GM12891 (cell line): Measurements from ENCODE around the gene FARS2.
A peak's percentile ranks its signal among the peaks of the same experiment; 100 is the strongest.

Experiments used
- DNase-seq: peaks from one replicate; pipeline ENCODE4 v3.0.0; 2011; ENCODE audit warnings: low spot score; ENCODE audit not compliant: insufficient read length
- FAIRE-seq: peaks from 2 replicates; lab custom pipeline; 2011; peaks lifted over from hg19 to GRCh38; lab: Jason Lieb, UNC
- PAX5 ChIP-seq: IDR thresholded peaks from 2 replicates; pipeline ENCODE4 v1.6.1; 2011; ENCODE audit warnings: low read length, moderate library complexity, mild to moderate bottlenecking; ENCODE audit not compliant: insufficient read depth, severe bottlenecking
- POLR2A ChIP-seq: IDR thresholded peaks from 2 replicates; pipeline ENCODE4 v1.6.1; 2011; ENCODE audit warnings: low read depth, low read length, control low read depth
- POLR2AphosphoS5 ChIP-seq: IDR thresholded peaks from 2 replicates; pipeline ENCODE4 v1.6.1; 2011; ENCODE audit warnings: low read depth, low read length, control low read depth
- POU2F2 ChIP-seq: IDR thresholded peaks from 2 replicates; pipeline ENCODE4 v1.6.1; 2011; ENCODE audit warnings: low read depth, mild to moderate bottlenecking, control low read depth, low read length, moderate library complexity
- SPI1 ChIP-seq: IDR thresholded peaks from 2 replicates; pipeline ENCODE4 v1.6.1; 2011; ENCODE audit warnings: low read depth, low read length, control low read depth
- TAF1 ChIP-seq: IDR thresholded peaks from 2 replicates; pipeline ENCODE4 v1.6.1; 2011; ENCODE audit warnings: low read depth, low read length, control low read depth

FARS2 gene

DNA sequence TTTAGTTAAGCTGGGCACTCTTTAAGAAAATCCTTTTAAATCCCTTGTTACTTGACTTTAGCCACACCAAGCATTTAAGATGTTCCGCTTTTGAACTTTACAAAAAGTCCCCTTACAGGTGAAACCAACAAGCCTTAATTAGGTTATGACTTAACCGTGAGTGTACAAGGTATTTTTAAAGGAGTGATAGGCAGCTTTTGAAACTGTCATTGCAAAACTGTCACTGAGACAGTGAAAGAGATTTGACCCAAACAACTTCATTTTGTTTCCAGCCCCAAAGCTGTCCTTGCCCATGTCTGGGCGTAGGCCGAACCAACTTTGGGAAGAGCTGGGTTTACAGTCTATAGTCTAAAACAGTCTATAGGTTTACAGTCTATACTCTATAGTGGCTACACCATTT is 305.4 kb downstream of the FARS2 start:
- DNase-seq (no peak), FAIRE-seq (peak; percentile 74)
- TF ChIP-seq TAF1 (no peak), POU2F2 (no peak), SPI1 (no peak), POLR2AphosphoS5 (no peak), POLR2A (no peak), PAX5 (no peak)

- DNase-seq (no peak), FAIRE-seq (peak; percentile 50)
- TF ChIP-seq POU2F2 (no peak), SPI1 (peak; percentile 44), PAX5 (no peak), TAF1 (no peak), POLR2A (no peak)
These were observed 306.0 kb downstream of the FARS2 start for GRCh38 chr6:5567352-5567751.

- no peak for FAIRE-seq
- TF ChIP-seq POLR2A (no peak), POU2F2 (no peak), PAX5 (no peak), POLR2AphosphoS5 (no peak), TAF1 (no peak), SPI1 (no peak)
These were observed 306.6 kb downstream of the FARS2 start for GRCh38 chr6:5567890-5568289.

GRCh38 chr6:5569491-5569890 is 308.2 kb downstream of the FARS2 start:
- FAIRE-seq = no peak
- TF ChIP-seq TAF1 (no peak), POLR2AphosphoS5 (no peak), POLR2A (no peak), SPI1 (no peak), POU2F2 (no peak), PAX5 (no peak)
- DNase-seq = no peak

More at GRCh38 chr6:5567890-5568289, 306.6 kb downstream of the FARS2 start:
- DNase-seq = no peak

- FAIRE-seq (no peak), DNase-seq (no peak)
- TF ChIP-seq SPI1 (no peak), TAF1 (no peak), POU2F2 (no peak), PAX5 (no peak), POLR2A (no peak), POLR2AphosphoS5 (no peak)
These were observed 309.3 kb downstream of the FARS2 start for GRCh38 chr6:5570641-5571040.

DNA sequence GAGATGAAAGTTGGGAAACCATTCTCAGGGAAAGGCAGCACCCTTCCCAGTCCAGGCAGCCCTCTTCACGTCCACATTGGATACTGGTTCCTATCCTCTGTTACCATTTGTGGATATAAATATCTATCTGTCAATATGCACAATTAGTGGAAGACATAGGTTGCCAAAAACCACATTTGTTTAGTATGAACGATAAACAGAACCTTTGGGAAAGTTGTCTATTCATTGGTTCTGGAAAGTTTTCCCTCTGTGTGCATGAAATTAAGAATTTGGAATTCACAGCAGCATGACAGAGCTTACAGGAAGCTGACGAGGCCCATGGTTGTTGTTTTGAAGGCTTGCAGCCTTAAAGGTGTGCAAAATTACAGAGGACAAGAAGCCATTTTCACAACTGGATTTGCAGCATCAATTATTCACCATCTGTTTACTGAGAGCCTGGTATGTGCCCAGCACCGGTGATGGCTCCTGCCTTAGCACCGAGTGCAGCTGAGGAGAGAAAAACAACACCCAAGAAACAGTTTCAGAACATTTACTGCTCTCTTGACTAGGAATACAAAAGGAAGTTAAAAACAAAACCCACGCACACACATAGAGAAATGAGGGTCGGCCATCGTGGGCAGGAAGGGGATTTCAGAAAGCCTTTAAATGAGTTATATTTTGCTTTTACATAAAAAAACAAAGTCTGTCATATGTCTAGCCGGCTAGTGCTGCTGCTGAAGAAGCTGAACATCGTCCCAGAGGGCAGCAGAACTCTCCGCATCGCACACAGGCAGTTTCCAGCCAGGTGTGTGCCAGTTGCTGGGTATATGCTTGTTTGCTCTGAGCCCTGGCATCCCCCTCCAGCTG is 319.6 kb downstream of the FARS2 start:
- peak; percentile 85 for FAIRE-seq
- no peak for DNase-seq
- TF ChIP-seq PAX5 (no peak), TAF1 (no peak), POLR2A (no peak), POLR2AphosphoS5 (no peak), SPI1 (no peak), POU2F2 (no peak)

GRCh38 chr6:5582762-5583161 is 321.4 kb downstream of the FARS2 start:
- no peak for TF ChIP-seq SPI1
- no peak for TF ChIP-seq POLR2A
- TF ChIP-seq POU2F2 = no peak
- no peak for TF ChIP-seq TAF1
- TF ChIP-seq POLR2AphosphoS5 = no peak
- TF ChIP-seq PAX5 = no peak
- DNase-seq (no peak), FAIRE-seq (no peak)

DNA sequence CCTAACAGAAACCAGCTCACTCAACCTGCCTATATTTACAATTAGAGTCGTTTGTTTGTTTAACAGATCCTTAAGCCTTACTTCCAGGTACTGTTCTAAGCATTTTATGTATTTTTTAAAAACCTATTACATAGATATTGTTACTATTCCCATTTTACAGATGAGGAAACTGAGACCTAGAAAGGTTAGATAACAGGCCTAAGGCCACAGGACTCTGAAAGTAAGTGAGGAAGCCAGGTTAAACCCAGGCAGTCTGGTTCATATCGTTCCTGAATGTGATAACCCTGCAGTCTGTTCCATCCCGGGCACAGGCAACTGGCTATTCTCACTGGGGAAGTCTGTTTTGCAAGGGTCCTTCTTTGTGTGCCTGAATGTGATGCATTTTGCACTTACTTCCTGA is 322.2 kb downstream of the FARS2 start:
- no peak for TF ChIP-seq POLR2A
- no peak for TF ChIP-seq SPI1
- TF ChIP-seq PAX5 = no peak
- no peak for TF ChIP-seq TAF1
- TF ChIP-seq POU2F2 = no peak
- TF ChIP-seq POLR2AphosphoS5 = no peak
- FAIRE-seq = no peak
- no peak for DNase-seq

- no peak for DNase-seq
- no peak for FAIRE-seq
- TF ChIP-seq POLR2A = no peak
- no peak for TF ChIP-seq SPI1
- no peak for TF ChIP-seq PAX5
- TF ChIP-seq POLR2AphosphoS5 = no peak
- no peak for TF ChIP-seq TAF1
- no peak for TF ChIP-seq POU2F2
These were observed 322.8 kb downstream of the FARS2 start for GRCh38 chr6:5584078-5584482.

DNA sequence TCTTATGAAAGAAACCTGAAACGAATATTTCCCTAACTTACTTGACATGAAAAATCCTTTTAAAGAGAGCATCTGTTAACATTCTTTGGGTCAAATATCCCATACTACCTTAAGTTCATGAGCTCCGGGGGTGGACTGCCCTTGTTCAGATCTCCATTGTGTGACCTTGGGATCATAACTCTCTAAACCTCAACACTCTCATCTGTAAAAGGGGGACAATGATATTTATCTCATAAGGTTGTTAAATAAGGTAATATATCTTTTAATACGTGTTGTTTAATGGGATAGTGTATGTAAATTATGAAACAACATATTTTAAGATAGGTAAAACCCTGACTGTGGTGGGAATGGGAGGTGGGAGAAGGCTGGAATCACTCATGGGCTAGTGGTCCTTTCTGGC is 326.3 kb downstream of the FARS2 start:
- no peak for DNase-seq
- FAIRE-seq = no peak
- TF ChIP-seq TAF1 = no peak
- no peak for TF ChIP-seq POLR2A
- no peak for TF ChIP-seq POLR2AphosphoS5
- no peak for TF ChIP-seq SPI1
- TF ChIP-seq POU2F2 = no peak
- TF ChIP-seq PAX5 = no peak
